HG03442 (cell line): ENCODE measurements around the gene LRRIQ4.

ENCODE experiments used
- ATAC-seq: cut with Tn5 transposase; IDR thresholded peaks from one replicate; pipeline ENCODE4 v1.9.1; 2021; ENCODE audit warnings: mild to moderate bottlenecking, moderate library complexity; ENCODE audit not compliant: unreplicated experiment

LRRIQ4 gene

GRCh38 chr3:169850618-169851017, 37.9 kb downstream of the LRRIQ4 start:
- ATAC-seq = no peak

- no peak for ATAC-seq
These were observed 42.8 kb downstream of the LRRIQ4 start for GRCh38 chr3:169855514-169855913.

- no peak for ATAC-seq
These were observed 45.1 kb downstream of the LRRIQ4 start for GRCh38 chr3:169857811-169858210.

GRCh38 chr3:169861871-169862270, 49.2 kb downstream of the LRRIQ4 start:
- no peak for ATAC-seq

GRCh38 chr3:169863458-169863899, 50.8 kb downstream of the LRRIQ4 start:
- ATAC-seq = peak; percentile 65

- ATAC-seq = no peak
These were observed 51.6 kb downstream of the LRRIQ4 start for GRCh38 chr3:169864270-169864669.

GRCh38 chr3:169865176-169865767, 52.6 kb downstream of the LRRIQ4 start:
- ATAC-seq = peak; percentile 46

GRCh38 chr3:169867584-169868210, 55.0 kb downstream of the LRRIQ4 start:
- ATAC-seq = no peak

- ATAC-seq = no peak
These were observed 55.7 kb downstream of the LRRIQ4 start for GRCh38 chr3:169868369-169868768.

- no peak for ATAC-seq
These were observed 57.0 kb downstream of the LRRIQ4 start, which contains the start of gene LRRC31 for GRCh38 chr3:169869484-169870220. Gene LRRC31 (minus strand): TSS chr3:169869935. CDS start chr3:169869807, 128 bp downstream.

GRCh38 chr3:169871129-169871886, 58.6 kb downstream of the LRRIQ4 start:
- no peak for ATAC-seq

GRCh38 chr3:169879013-169879557, 66.4 kb downstream of the LRRIQ4 start:
- ATAC-seq = no peak

- ATAC-seq = no peak
These were observed 67.3 kb downstream of the LRRIQ4 start for GRCh38 chr3:169879845-169880575.

- ATAC-seq = no peak
These were observed 68.0 kb downstream of the LRRIQ4 start for GRCh38 chr3:169880576-169881250.

- ATAC-seq = no peak
These were observed 74.0 kb downstream of the LRRIQ4 start for GRCh38 chr3:169886671-169887070.
